ENCODE data around the gene CEP112.

GRCh38 chr17:66146394-66146793 is 45.5 kb downstream of the CEP112 start:
- no peak for TF ChIP-seq POLR2AphosphoS5 (IDR thresholded peaks at IDR 0.05; ENCODE audit: borderline replicate concordance, low read depth, low read length)
- TF ChIP-seq EZH2 (IDR thresholded peaks at IDR 0.05) = no peak

Data from SK-N-MC (cell line).